DOHH2 (cell line): ENCODE results near the gene UBE2QL1.

Source experiments
- CTCF ChIP-seq: fragments of 200-600 bp; sonication (generic); IDR thresholded peaks from one replicate; pipeline ENCODE4 v1.5.1; 2014; ENCODE audit warnings: antibody characterized with exemption, mild to moderate bottlenecking, low read depth, low read length; ENCODE audit not compliant: poor library complexity, severe bottlenecking
- EZH2phosphoT487 ChIP-seq: fragments of 200-600 bp; sonication (generic); IDR thresholded peaks from 2 replicates; pipeline ENCODE4 v1.6.1; 2017; ENCODE audit warnings: borderline replicate concordance, mild to moderate bottlenecking, antibody characterized with exemption, low read length, moderate library complexity, mixed read lengths

DNA sequence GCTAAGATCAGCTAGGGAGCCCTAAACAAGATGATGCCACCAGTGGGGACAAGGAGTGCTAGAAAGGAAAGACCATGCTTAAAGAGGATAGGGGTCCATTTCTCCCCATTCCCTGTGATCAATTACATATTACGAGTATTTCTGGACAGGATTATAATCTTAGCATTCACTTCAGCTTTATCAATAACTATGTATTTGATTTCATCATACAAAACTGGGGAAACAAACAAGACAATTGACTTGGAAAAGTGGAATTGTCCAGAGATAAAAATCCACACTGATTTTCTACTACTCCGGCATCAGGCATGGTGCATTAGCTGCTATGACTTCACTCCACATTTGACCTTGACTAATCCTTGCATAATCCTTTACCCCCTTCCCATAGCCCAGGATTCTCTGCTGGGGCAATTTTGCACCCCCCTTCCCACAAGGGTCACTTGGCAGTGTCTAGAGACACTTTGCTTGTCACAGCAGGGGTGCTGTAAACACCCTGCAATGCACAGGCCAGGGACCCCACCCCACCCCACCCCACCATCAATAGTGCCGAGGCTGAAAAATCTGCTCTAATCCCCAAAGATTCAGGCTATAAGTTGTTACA, 29.9 kb upstream of the UBE2QL1 start:
- TF ChIP-seq CTCF (no peak), EZH2phosphoT487 (no peak)
